NCI-H2107 treated with DMSO at 0.1 percent for 48 hours (cell line): ENCODE results near the gene CSNK1D.
"Not testable (repeated sequence)": the region's sequence is repeated elsewhere in the genome, so short reads cannot be mapped to it uniquely, and the experiment has no call there.

ENCODE experiments used
- DNase-seq: peaks from one replicate; lab custom pipeline; 2025; ENCODE audit not compliant: unreplicated experiment; lab: John Stamatoyannopoulos, UW

CSNK1D gene

DNA sequence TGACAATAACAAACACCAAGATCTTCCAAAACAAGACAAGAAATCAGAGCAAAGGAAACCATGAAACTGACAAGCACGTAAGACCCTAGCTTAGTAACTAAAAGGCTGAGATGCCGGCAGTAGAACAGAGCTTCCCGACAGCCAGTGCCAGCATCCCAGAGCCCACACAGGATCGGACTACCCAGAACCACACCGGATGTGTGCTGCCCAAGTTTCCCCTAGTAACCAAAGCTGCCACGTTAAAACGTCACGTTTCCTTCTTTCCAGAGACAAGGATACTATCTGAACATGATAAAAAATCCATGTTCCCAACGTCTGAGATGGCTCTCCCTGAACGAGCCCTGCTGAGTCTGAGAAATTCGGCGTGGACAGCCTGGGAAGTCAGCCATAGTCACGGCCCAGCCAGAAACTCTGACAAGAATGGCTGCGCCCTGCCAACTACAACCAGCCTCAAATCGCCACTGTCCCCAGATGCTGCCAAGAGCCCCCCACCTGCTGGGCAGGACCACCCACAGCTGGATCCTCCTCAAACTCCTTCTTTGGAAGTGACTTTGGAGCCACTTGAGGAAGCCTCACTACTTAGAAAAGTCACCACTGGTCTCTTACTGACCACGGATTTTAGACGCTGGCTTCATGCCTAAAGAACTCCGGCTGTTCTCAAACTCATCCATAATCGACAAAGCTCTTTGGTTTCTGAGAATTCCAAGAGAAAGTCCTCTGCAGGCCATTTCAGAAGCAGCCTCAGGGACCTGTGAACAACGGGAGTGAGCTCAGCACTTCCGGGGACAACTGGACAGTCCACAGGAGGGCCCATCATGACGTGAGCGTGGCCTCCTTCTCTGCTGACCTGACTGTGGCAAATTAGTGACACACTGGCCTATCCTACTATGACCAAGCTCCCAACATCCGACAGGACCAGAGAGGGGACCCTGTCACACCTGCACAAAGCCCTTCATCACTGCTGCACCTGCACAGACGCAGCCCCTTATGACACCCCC lies 77.5 kb downstream of the CSNK1D start:
- no peak for DNase-seq

DNA sequence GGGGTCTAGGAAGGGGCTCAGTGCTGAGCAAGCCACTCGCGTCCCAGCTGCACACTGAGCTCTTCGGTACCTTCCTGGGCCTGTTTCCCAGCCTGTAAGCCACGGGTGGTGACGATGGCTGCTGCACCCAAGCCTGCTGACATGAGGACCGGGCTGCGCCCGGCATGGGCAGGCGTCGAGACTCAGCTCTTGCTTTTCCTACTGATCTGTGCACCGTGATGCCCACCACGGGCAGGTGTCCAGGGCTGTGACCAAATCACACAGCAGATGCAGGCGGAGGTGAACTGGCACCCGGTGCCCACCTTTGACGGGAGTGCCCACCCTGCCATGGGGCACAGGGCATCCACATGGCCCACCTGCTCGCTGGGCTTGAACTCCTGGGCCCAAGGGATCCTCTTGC lies 78.7 kb downstream of the CSNK1D start:
- no peak for DNase-seq

DNA sequence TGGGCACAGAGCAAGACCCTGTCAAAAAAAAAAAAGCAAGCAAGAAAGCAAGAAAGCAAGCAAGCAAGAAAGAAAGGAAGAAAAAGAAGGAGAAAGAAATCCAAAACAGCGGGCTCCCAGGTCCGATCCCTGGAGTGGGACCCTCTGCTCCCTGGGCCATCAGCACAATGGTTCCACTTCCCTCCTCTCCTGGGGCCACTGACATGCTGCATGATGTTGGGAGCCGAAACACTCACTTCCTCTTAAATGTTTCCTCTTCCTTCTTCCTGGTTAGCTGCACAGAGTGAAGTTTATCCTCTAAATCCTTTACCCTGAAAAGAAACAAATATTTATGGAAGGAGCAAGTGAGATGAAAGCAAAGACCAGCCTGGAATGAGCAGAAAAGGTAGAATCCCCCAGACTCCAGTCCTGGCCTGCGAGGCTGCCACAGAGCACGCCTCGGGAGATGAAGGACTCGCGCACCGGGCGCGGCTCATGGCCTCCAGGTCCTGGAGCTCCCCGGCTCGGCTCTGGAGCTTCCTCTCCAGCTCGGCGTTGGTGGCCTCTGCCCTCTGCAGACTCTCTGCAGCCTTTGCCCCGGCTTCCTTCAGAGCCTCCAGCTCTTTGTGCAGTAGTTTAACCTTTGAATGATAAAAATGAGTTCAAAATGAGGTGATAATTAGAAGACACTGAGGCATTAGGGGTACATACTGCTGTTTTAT lies 79.8 kb downstream of the CSNK1D start:
- no peak for DNase-seq

DNA sequence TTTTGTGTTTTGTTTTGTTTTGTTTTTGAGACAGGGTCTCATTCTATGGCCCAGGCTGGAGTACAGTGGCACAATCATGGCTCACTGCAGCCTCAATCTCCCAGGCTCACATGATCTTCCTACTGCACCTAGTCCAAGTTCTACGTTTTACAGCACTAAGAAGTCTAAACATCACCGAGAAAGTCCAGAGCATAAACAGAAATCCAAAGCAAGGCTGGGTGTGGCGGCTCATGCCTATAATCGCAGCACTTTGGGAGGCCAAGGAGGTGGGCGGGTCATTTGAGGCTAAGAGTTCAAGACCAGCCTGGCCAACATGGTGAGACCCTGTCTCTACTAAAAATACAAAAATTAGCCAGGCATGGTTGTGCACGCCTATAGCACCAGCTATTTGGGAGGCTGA lies 80.5 kb downstream of the CSNK1D start:
- DNase-seq, result not testable (repeated sequence)
